Upper lobe of left lung (tissue), 6 donors: ENCODE results near the gene FBLN2. TPM values are rescaled to one million over a fixed set of nuclear protein-coding genes. Genes with fewer than 3 reads are reported as not detected.

Experiments used
- ATAC-seq, 2 donors: fragments of 200-7000 bp; cut with Tn5 transposase; one replicate each; pipeline ENCODE4 v1.9.1; 2022; ENCODE audit warnings: mild to moderate bottlenecking in 2 of 2, moderate library complexity in 2 of 2; ENCODE audit not compliant: low FRiP score in 2 of 2
- DNase-seq, 2 donors: peaks; one replicate each; pipeline ENCODE4 v3.0.0-alpha.2; 2019 to 2020
- H3K27ac ChIP-seq, 4 donors: fragments of 200-600 bp; sonication (generic); one replicate each; pipeline ENCODE4 v1.5.1; 2016 to 2019
- H3K27me3 ChIP-seq, 4 donors: fragments of 200-600 bp; sonication (generic); one replicate each; pipeline ENCODE4 v1.5.1; 2017 to 2019
- H3K36me3 ChIP-seq, 4 donors: fragments of 200-600 bp; sonication (generic); one replicate each; pipeline ENCODE4 v1.5.1; 2016 to 2019
- H3K4me1 ChIP-seq, 4 donors: fragments of 200-600 bp; sonication (generic); one replicate each; pipeline ENCODE4 v1.5.1; 2018 to 2019
- H3K4me3 ChIP-seq, 4 donors: fragments of 200-600 bp; sonication (generic); one replicate each; pipeline ENCODE4 v1.5.1; 2017 to 2019; ENCODE audit warnings: mild to moderate bottlenecking in 2 of 4, moderate library complexity in 1 of 4
- H3K9me3 ChIP-seq, 4 donors: fragments of 200-600 bp; sonication (generic); one replicate each; pipeline ENCODE4 v1.5.1; 2018 to 2019
- CTCF ChIP-seq, 6 experiments: fragments of 450-650 bp in 4 of 6; fragments of 200-600 bp in 2 of 6; sonication (generic) in 2 of 6; IDR thresholded peaks; one replicate each; pipeline ENCODE4 v1.5.1; 2016 to 2019; ENCODE audit warnings: antibody characterized with exemption in 6 of 6
- EP300 ChIP-seq, 4 donors: sonication (generic); formaldehyde crosslinking; IDR thresholded peaks; one replicate each; pipeline ENCODE4 v1.5.1; 2017; ENCODE audit warnings: antibody characterized with exemption in 4 of 4, control low read depth in 2 of 4
- POLR2A ChIP-seq, 4 donors: fragments of 450-650 bp; IDR thresholded peaks; one replicate each; pipeline ENCODE4 v1.5.1; 2016 to 2017; ENCODE audit warnings: antibody characterized with exemption in 4 of 4, mild to moderate bottlenecking in 2 of 4
- POLR2AphosphoS5 ChIP-seq, 2 donors: sonication (generic); formaldehyde crosslinking; IDR thresholded peaks; one replicate each; pipeline ENCODE4 v1.5.1; 2017; ENCODE audit warnings: antibody characterized with exemption in 2 of 2
- WGBS, 2 donors: methylation state at CpG; one replicate each; pipeline ENCODE4 v1.1.5; 2017 to 2018; 5-methylcytosine and 5-hydroxymethylcytosine counted together
- total RNA-seq, 6 donors: library from RNA; depleted of rRNA in 4 of 6; stranded (reverse); fragments of >200 nt in 4 of 6; gene quantifications; one replicate each; pipeline versions ENCODE4 v1.1.0 to v1.2.1, GENCODE V29; 2016 to 2021
- donor health status: DM: no; HTN: no; CAD: no; lungs with moderate emphysema.
- donor health status: DM: no; HTN: yes; CAD: no; lungs with severe emphysema.

The FBLN2 gene
- total RNA-seq, 6 donors from 2014 or later: 2.1 to 85.7 (median 19.5) TPM

GRCh38 chr3:13628841-13629551 is 80.1 kb downstream of the FBLN2 start:
- no peaks in the 10 kb centered on the region for H3K9me3 ChIP-seq
- no peaks in the 10 kb centered on the region for H3K36me3 ChIP-seq
- no peak for DNase-seq
- peak in 1 of 2 donors; percentile 2 for ATAC-seq
- no peak for TF ChIP-seq POLR2A (IDR thresholded peaks at IDR 0.05)
- no peak for TF ChIP-seq EP300 (IDR thresholded peaks at IDR 0.05)
- no peak for TF ChIP-seq CTCF (IDR thresholded peaks at IDR 0.05)
- no peak for TF ChIP-seq POLR2AphosphoS5 (IDR thresholded peaks at IDR 0.05)
- no peaks in the 10 kb centered on the region for H3K27me3 ChIP-seq
- no peak overlapping the region for H3K27ac ChIP-seq
- no peaks in the 10 kb centered on the region for H3K4me1 ChIP-seq
- WGBS, 2 donors: 92 to 96% methylated on average over 8 to 27 of the region's 27 CpGs
- no peak overlapping the region for H3K4me3 ChIP-seq

GRCh38 chr3:13629644-13630043 is 80.7 kb downstream of the FBLN2 start:
- H3K9me3 ChIP-seq: no peaks in the 10 kb centered on the region
- 88 to 92% methylated on average over 16 of the region's 16 CpGs for WGBS, 2 donors
- ATAC-seq (no peak), DNase-seq (no peak)
- no peaks in the 10 kb centered on the region for H3K36me3 ChIP-seq
- TF ChIP-seq POLR2AphosphoS5 (IDR thresholded peaks at IDR 0.05) (no peak), POLR2A (IDR thresholded peaks at IDR 0.05) (no peak), EP300 (IDR thresholded peaks at IDR 0.05) (no peak), CTCF (IDR thresholded peaks at IDR 0.05) (no peak)
- no peak overlapping the region for H3K4me3 ChIP-seq
- H3K27ac ChIP-seq: no peak overlapping the region
- H3K4me1 ChIP-seq: no peaks in the 10 kb centered on the region
- no peaks in the 10 kb centered on the region for H3K27me3 ChIP-seq

- TF ChIP-seq EP300 (IDR thresholded peaks at IDR 0.05): no peak
- TF ChIP-seq CTCF (IDR thresholded peaks at IDR 0.05): no peak
- TF ChIP-seq POLR2A (IDR thresholded peaks at IDR 0.05): no peak
- no peak for TF ChIP-seq POLR2AphosphoS5 (IDR thresholded peaks at IDR 0.05)
- Histone ChIP-seq H3K27ac (no peak overlapping the region), H3K27me3 (no peaks in the 10 kb centered on the region), H3K9me3 (no peaks in the 10 kb centered on the region), H3K4me3 (no peak overlapping the region), H3K4me1 (no peaks in the 10 kb centered on the region), H3K36me3 (no peaks in the 10 kb centered on the region)
- ATAC-seq (no peak), DNase-seq (no peak)
- WGBS, 2 donors: 72% methylated on average over 10 to 11 of the region's 13 CpGs
These were observed 82.3 kb downstream of the FBLN2 start for GRCh38 chr3:13631256-13631655.

- no peak for TF ChIP-seq EP300 (IDR thresholded peaks at IDR 0.05)
- TF ChIP-seq POLR2AphosphoS5 (IDR thresholded peaks at IDR 0.05): no peak
- no peak for TF ChIP-seq POLR2A (IDR thresholded peaks at IDR 0.05)
- no peak for TF ChIP-seq CTCF (IDR thresholded peaks at IDR 0.05)
- no peak for DNase-seq
- no peaks in the 10 kb centered on the region for H3K36me3 ChIP-seq
- no peaks in the 10 kb centered on the region for H3K27me3 ChIP-seq
- WGBS, 2 donors: 93% methylated on average over 13 of the region's 13 CpGs
- ATAC-seq: no peak
- no peaks in the 10 kb centered on the region for H3K9me3 ChIP-seq
- no peaks in the 10 kb centered on the region for H3K4me1 ChIP-seq
- no peak overlapping the region for H3K4me3 ChIP-seq
- no peak overlapping the region for H3K27ac ChIP-seq
These were observed 84.3 kb downstream of the FBLN2 start for GRCh38 chr3:13633176-13633575.

GRCh38 chr3:13634151-13634550 is 85.2 kb downstream of the FBLN2 start:
- Histone ChIP-seq H3K27me3 (no peaks in the 10 kb centered on the region), H3K9me3 (no peaks in the 10 kb centered on the region), H3K36me3 (no peaks in the 10 kb centered on the region), H3K4me3 (no peak overlapping the region), H3K4me1 (no peaks in the 10 kb centered on the region), H3K27ac (no peak overlapping the region)
- no peak for TF ChIP-seq EP300 (IDR thresholded peaks at IDR 0.05)
- TF ChIP-seq CTCF (IDR thresholded peaks at IDR 0.05): no peak
- TF ChIP-seq POLR2A (IDR thresholded peaks at IDR 0.05): no peak
- no peak for TF ChIP-seq POLR2AphosphoS5 (IDR thresholded peaks at IDR 0.05)
- DNase-seq (no peak), ATAC-seq (no peak)
- WGBS, 2 donors: 75 to 80% methylated on average over 7 to 15 of the region's 18 CpGs
